ENCODE data around the gene FHIT.

- TF ChIP-seq CTCF (conservative IDR thresholded peaks at IDR 0.05) = peak; percentile 49
- no peak for TF ChIP-seq EZH2 (IDR thresholded peaks at IDR 0.05; ENCODE audit: low read depth)
These were observed 1441.4 kb downstream of the FHIT start for GRCh38 chr3:59809710-59810444.

All from PC-9 (cell line).